Measurements from ENCODE around the gene ATXN7L1.

- TF ChIP-seq POLR2AphosphoS5 (IDR thresholded peaks at IDR 0.05) (no peak), POLR2A (IDR thresholded peaks at IDR 0.05; ENCODE audit: low read depth) (no peak), CTCF (IDR thresholded peaks at IDR 0.05) (no peak), EP300 (IDR thresholded peaks at IDR 0.05) (no peak)
These were observed 67.5 kb downstream of the ATXN7L1 start for GRCh38 chr7:105808703-105809590.

Data from esophagus muscularis mucosa (tissue), 4 donors.